Measurements from ENCODE around the gene ORC1.
"Not testable (repeated sequence)": the region's sequence is repeated elsewhere in the genome, so short reads cannot be mapped to it uniquely, and the experiment has no call there.

The ORC1 gene

GRCh38 chr1:52385376-52385775 is 18.8 kb downstream of the ORC1 start:
- no peak for DNase-seq

DNA sequence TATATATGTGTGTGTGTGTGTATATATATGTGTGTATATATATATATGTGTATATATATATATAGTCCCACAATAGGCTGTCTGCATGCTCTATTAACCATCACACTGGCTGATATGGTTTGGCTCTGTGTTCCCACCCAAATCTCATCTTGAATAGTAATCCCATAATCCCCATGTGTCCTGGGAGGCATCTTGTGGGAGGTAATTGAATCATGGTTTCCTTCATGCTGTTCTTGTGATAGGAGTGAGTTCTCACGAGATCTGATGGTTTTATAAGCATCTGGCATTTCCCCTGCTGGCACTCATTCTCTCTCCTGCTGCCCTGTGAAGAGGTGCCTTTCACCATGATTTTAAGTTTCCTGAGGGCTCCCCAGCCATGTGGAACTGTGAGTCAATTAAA is 34.4 kb downstream of the ORC1 start:
- DNase-seq: not testable (repeated sequence)

DNA sequence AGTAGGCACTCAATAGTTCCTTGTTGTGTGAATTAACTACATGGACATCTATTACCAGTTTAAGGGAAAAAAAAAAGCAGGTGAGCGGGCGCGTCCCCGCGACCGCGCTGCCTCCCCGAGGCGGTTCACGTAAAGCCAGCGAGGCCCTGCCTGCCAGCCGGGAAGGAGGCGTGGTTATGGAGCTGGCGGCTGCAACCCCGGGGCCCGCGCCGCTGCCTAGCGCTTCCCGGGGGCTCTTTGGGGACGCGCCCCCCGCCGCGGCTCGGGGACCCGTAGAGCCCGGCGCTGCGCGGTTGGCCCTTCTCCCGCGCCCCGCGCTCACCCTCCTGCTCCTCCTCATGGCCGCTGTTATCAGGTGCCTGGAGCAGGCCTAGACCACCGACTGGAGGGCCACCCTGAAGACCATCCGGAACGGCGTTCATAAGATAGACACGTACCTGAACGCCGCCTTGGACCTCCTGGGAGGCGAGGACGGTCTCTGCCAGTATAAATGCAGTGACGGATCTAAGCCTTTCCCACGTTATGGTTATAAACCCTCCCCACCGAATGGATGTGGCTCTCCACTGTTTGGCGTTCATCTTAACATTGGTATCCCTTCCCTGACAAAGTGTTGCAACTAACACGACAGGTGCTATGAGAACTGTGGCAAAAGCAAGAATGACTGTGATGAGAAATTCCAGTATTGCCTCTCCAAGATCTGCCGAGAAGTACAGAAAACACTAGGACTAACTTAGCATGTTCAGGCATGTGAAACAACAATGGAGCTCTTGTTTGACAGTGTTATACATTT is 35.6 kb downstream of the ORC1 start:
- DNase-seq: peak; percentile 77

DNA sequence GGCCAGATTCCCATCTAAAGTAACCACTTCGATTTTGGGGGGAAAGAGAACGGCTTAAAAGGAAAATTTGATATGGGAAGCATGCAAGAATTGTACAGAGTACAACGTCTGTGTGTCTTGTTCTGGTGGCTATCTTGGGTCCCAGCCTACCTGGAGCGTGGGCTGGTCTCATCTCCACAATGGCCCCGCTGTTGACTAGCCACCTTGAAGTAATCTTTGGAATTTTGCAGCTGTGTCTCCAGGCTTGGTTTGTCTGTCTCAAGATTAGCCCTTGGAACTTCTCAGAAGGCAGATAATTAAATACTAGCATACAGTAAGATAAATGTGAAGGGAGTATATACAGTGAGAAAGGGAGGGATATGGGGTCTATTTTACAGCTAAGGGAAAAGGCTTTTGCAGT is 37.0 kb downstream of the ORC1 start:
- DNase-seq: no peak

- DNase-seq: no peak
These were observed 37.8 kb downstream of the ORC1 start for GRCh38 chr1:52366517-52366827.

DNA sequence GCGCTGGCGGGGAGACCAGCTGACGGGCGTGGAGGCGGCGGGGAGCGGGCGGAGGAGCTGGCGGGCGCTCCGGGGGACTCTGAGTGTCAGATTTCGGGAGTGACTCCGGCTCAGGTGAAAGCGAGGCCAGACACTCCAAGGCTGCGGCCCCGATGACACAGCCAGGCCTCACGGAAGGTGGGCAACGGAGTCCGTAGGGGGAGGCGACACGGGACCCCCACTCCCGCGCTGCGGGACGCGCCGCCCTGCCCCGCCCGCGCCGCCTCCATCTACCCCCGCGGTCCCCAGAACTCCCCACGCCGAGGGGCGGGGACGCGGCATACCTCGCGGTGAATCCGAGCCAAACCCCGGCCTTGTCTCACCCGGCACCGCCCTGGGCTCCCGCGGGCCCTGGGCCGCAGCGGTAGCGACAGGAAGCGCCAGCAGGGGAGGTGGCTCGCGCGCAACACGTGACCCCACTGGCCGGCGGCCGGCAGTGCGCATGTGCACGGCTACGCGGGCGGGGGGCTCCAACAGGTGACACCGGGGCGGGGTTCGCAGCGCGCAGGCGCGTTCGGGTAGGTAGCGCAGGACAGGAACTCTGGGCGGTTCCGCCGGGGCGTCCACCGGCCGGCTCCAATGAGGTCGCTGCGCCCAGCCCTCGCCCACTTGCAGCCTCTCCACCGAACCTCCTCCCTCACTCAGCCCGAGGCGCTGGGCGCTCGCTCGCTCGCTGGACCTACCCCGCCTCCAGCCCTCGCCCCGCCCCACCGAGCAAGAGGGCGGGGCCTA is 38.3 kb downstream of the ORC1 start, which contains the start of gene CC2D1B:
CC2D1B (minus strand) TSS at position 460 of the 771 bp plus-strand sequence. CDS start 1,585 bp downstream, outside the sequence.
- peak; percentile 100 for DNase-seq

GRCh38 chr1:52365071-52365745 is 39.0 kb downstream of the ORC1 start:
- peak; percentile 38 for DNase-seq

DNA sequence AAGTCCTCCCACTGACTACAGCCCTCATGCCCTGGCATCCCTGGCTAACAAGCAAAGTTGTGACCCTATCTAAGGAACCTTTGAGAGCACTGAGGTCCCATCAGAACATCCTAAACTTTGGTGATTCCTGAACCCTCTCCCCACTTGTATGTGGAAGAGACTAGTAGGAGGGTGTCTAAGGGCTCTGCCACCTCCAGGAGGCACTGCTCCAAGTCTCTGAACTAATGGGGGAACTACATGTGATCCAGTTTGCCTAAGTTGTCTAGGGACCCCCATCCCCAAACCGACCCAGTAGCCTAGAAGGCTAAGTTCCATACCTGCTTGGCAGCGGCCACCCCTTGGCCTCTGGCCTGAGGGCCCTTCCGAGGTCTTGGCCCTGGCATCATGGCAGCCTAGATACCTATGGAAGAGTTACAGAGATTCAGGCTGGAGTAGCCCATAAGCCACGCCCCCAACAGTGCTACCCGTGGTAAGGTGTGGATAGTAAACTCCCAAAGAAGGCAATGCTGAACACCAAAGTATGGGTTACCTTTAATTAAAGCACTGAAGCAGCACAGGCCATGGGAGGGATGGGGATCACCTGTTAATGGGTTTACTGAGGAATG is 39.9 kb downstream of the ORC1 start:
- no peak for DNase-seq

GRCh38 chr1:52360595-52360968 is 43.6 kb downstream of the ORC1 start:
- no peak for DNase-seq

DNA sequence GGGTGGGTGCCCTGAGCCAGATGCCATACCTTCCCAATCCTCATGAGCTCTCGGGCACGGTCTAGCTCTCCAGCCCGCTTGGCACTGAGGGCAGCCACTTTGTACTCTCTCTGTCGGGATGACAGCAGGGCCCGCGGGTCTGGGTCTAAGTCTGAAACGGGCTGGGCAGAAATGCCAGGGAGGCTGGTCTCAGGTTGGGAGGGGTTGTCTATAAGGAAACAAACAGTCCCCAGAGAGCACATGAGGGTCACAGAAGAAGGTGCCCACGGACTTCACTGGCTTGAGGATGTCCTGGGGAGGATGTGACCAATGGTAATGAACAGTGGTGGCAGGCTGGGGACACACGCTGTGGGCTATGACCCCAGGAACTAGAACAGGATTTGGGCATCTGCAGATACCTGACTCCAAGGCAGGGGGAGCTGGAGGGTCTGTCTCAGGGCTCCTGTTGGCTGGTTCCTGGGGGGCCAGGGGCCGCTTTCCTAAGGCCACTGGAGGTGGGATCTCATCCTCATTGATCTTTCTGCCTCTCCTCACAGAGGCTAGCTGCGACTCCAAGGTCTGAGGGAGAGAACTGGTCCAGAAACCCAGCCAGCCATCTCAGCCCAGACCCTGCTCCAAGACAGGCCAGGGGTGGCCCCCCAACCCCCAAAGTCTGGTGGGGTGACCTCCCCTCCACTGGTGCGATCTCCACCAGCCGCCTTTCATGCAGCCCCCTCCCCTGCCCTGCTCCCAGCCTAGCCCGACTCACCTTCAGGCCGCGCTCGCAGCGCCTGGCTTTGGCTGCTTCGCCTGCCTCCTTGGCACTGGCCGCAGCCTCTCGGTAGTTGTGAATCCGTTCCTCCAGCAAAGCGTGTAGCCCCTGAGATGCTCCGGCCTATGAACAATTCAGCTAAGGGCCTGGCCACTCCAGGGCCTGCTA is 44.3 kb downstream of the ORC1 start:
- no peak for DNase-seq

DNA sequence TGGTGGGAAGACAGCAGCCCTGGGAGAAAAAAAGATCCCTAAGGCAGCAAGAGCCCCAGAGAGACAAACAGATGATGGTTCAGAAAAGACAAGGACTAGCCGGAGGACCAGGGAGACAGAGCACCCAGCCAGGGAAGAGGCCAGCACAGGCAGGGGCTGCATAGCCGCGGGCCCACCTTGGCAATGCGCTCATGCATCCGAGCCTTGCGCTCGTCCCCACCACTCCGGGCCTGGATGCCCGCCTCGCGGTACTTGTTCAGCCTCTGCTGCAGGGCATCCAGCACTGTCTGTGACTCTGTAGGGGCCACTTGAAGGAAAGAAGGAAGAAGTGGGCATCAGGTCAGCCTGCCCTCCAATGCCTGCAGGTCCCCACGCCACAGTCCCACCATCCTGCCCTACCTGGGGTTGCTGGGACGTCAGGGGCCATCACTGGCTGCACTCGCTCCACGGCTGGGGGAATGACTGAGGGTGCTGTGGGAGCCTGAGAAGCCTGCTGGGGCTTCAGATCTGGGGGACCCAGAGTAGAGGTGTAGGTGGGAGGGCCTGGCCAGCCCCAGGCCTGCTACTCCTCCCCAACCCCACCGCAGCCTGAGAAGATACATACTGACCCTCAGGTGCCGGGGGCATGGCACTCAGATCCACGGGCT is 45.2 kb downstream of the ORC1 start:
- no peak for DNase-seq

DNA sequence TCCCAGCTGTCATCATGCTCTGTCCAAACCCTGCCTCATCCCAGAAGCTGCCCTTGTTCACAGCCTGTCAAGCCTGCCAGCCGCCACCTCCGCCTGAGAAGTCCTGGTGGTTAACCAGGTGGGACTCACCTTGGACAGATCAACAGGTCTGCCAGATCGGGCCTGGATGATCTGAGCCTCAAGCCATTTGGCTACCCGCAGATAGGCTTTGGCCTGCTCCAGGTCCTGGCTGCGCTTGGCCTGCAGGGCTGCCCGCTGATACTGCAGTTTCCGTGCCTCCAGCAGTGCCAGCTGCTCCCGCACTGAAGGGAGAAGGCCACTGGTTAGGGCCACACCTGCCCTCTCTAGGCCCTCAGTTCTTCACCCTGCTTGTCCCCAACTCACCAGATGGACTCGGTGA is 46.8 kb downstream of the ORC1 start:
- no peak for DNase-seq

DNA sequence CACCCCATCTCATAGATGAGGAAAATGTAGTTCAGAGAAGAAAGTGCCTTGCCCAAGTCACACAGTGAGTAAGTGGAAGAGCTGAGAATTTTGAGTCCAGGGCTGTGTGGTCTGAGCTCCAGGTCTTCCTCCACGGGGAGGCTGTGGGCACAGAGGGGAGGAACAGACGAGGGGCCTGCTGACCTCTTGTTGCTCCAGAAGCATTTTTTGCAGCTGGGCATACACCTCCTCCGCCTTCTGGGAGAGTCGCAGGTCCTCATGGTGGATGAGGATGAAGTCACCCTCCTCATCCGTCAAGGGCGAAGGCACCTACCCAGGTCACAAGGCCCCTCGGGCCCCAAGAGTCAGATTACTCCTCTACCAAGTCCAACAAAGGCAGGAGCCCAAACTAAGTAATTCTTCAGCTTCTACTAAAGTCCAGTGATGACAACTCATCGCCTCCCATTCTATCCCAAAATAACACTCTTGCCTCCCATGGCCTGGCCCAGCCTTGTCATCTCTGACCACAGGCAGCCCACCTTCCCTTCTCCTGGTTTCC is 47.3 kb downstream of the ORC1 start:
- no peak for DNase-seq

GRCh38 chr1:52355847-52356505 is 48.2 kb downstream of the ORC1 start:
- no peak for DNase-seq

DNA sequence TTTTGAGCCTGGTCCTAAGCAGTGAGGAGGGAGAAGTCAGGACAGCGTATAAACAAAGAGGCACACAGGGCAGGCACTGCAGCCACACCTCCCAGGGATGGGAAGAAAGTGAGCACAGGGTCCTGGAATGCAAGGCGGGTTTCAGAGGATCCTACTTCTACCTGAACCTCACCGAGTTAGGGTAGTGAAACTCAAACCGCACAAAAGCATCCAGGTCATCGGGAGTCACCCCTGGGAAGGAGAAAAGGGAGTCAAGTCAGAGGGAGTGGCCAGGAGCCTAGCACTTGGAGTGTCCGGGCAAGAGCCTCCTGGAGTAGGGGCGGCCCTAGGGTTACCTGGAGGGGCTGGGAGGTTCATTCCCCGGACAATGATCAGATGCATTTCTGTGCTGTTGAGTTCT is 48.8 kb downstream of the ORC1 start:
- no peak for DNase-seq

DNA sequence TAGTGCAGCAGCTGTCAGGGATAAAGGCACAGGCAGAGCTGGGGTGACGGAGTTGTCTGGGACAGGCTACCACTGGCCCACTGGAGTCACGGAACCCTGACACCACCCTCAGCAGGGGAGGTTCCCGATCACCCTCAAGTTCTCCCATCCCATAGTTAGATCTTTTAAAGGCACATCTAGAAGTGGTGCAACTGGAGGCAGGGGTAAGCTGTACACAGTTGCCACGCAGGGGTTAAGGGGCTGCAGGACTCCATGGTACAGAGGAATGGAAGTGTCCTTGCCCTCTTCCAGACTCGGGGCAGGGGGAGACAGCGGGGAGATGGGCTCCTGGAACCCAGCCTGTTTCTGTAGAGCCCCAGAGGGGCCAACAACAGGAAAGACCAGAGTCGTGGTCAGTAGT is 51.5 kb downstream of the ORC1 start:
- DNase-seq: no peak

DNA sequence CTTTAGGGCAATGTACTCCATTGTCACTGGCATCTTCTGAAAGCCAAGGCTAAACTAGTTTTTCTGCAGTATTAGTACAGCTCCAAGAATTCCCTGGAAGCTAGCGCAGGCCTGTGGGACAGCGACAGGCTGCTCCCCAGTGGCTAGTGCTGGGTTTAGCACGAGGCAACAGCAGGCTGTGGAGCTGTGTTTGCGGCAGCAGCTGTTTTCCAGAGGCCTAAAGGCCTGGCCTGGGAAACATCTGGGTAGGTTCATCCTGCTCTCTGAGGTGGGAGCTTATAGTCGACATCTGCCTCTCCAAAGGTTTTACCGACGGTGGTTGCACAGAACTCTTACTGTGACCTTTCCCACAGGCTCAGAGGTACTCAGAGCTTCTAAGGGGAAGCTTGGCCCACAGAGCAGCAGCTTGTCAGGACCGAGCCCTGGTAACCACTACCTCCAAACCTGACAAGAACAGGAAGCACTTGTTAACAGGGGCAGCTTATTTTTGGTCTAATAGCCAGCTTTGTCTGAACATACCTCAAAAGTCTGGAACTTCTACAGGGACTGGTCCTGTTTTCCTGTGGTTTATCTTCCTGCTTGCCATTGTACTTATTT is 55.4 kb downstream of the ORC1 start:
- DNase-seq: no peak

GRCh38 chr1:52346653-52347052 is 57.6 kb downstream of the ORC1 start:
- no peak for DNase-seq

DNA sequence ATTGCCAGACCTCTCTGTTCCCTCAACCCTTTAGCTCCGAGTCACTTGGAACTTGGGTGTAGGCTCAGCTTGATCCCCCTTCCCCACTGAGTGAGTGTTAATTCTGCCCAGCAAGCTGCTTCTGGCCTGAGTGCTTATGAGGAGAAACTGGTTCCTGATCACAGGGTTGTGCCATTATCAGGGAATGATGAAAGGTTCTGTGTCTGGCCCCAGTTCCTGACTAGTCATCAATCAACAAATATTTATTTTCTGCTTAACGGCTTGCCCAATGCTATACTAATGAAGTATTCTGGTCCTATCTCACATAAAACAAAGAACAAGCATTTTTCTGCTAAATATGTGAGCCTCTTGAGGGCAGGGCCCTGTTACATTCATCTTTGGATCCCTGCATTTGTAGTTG is 59.0 kb downstream of the ORC1 start:
- DNase-seq: no peak

- no peak for DNase-seq
These were observed 60.2 kb downstream of the ORC1 start for GRCh38 chr1:52343979-52344378.

All from RPMI8226 (cell line).